Measurements from ENCODE around the gene KRT14.
"Not testable (repeated sequence)": the region's sequence is repeated elsewhere in the genome, so short reads cannot be mapped to it uniquely, and the experiment has no call there.

The KRT14 gene

GRCh38 chr17:41619036-41619926, 32.6 kb upstream of the KRT14 start:
- TF ChIP-seq CTCF (IDR thresholded peaks at IDR 0.05; ENCODE audit: low read depth, low read length), result no peak
- DNase-seq (ENCODE audit: extremely low read depth, low read depth), result no peak

- DNase-seq (ENCODE audit: extremely low read depth, low read depth), result no peak
- TF ChIP-seq CTCF (IDR thresholded peaks at IDR 0.05; ENCODE audit: low read depth, low read length), result no peak
Measured at GRCh38 chr17:41618341-41619035, 31.8 kb upstream of the KRT14 start.

- TF ChIP-seq CTCF (IDR thresholded peaks at IDR 0.05; ENCODE audit: low read depth, low read length), result no peak
- DNase-seq (ENCODE audit: extremely low read depth, low read depth), result no peak
Measured at GRCh38 chr17:41617698-41618097, 31.0 kb upstream of the KRT14 start.

- TF ChIP-seq CTCF (IDR thresholded peaks at IDR 0.05; ENCODE audit: low read depth, low read length), result no peak
- DNase-seq (ENCODE audit: extremely low read depth, low read depth), result no peak
Measured at GRCh38 chr17:41617136-41617535, 30.4 kb upstream of the KRT14 start.

GRCh38 chr17:41616486-41616885, 29.8 kb upstream of the KRT14 start:
- not testable (repeated sequence) for DNase-seq (ENCODE audit: extremely low read depth, low read depth)

- TF ChIP-seq CTCF (IDR thresholded peaks at IDR 0.05; ENCODE audit: low read depth, low read length), result no peak
- DNase-seq (ENCODE audit: extremely low read depth, low read depth), result no peak
Measured at GRCh38 chr17:41615454-41615853, 28.8 kb upstream of the KRT14 start.

- not testable (repeated sequence) for DNase-seq (ENCODE audit: extremely low read depth, low read depth)
Measured at GRCh38 chr17:41614767-41615166, 28.1 kb upstream of the KRT14 start.

GRCh38 chr17:41614098-41614497, 27.4 kb upstream of the KRT14 start:
- DNase-seq (ENCODE audit: extremely low read depth, low read depth), result no peak
- no peak for TF ChIP-seq CTCF (IDR thresholded peaks at IDR 0.05; ENCODE audit: low read depth, low read length)
